DOHH2 (cell line): ENCODE measurements around the gene CPXM2.

ENCODE experiments used
- H3F3A ChIP-seq: fragments of 200-600 bp; sonication (generic), shearing (Covaris generic); 2 replicates; pipeline ENCODE4 v1.6.0; 2016; ENCODE audit warnings: antibody characterized with exemption, mild to moderate bottlenecking; ENCODE audit not compliant: control insufficient read depth, insufficient read depth
- H3K27ac ChIP-seq: fragments of 200-600 bp; sonication (generic); 2 replicates; pipeline ENCODE4 v1.5.1; 2014; ENCODE audit warnings: low read depth, mild to moderate bottlenecking, low read length, moderate library complexity
- H3K27me3 ChIP-seq: fragments of 200-600 bp; sonication (generic); 2 replicates; pipeline ENCODE4 v1.6.1; 2014; ENCODE audit warnings: mild to moderate bottlenecking, low read length, mixed read lengths; ENCODE audit not compliant: control insufficient read depth
- H3K36me3 ChIP-seq: fragments of 200-600 bp; sonication (generic); 2 replicates; pipeline ENCODE4 v1.6.1; 2014; ENCODE audit warnings: mild to moderate bottlenecking, low read length, moderate library complexity, mixed read lengths; ENCODE audit not compliant: control insufficient read depth
- H3K4me1 ChIP-seq: fragments of 200-600 bp; sonication (generic); 2 replicates; pipeline ENCODE4 v1.6.1; 2014; ENCODE audit warnings: mild to moderate bottlenecking, low read length, mixed read lengths; ENCODE audit not compliant: control insufficient read depth
- H3K4me2 ChIP-seq: fragments of 200-600 bp; sonication (generic); 2 replicates; pipeline ENCODE4 v1.6.0; 2014; ENCODE audit warnings: mild to moderate bottlenecking, low read length, moderate library complexity
- H3K4me3 ChIP-seq: fragments of 200-600 bp; sonication (generic); 2 replicates; pipeline ENCODE4 v1.5.1; 2014; ENCODE audit warnings: mild to moderate bottlenecking, low read length, mixed read lengths
- H3K79me2 ChIP-seq: fragments of 200-600 bp; sonication (generic); 2 replicates; pipeline ENCODE4 v1.6.1; 2014; ENCODE audit warnings: mild to moderate bottlenecking, low read length, mixed read lengths; ENCODE audit not compliant: control insufficient read depth
- H3K9me2 ChIP-seq: fragments of 200-600 bp; sonication (generic); replicated peaks from 2 replicates; pipeline ENCODE4 v1.6.1; 2014; ENCODE audit warnings: mild to moderate bottlenecking, low read length, mixed read lengths; ENCODE audit not compliant: control insufficient read depth
- H3K9me3 ChIP-seq: fragments of 200-600 bp; sonication (generic); 2 replicates; pipeline ENCODE4 v1.6.1; 2014; ENCODE audit warnings: antibody characterized with exemption, low read length, mixed read lengths; ENCODE audit not compliant: control insufficient read depth, insufficient read depth
- H4K20me1 ChIP-seq: fragments of 200-600 bp; sonication (generic); 2 replicates; pipeline ENCODE4 v1.6.0; 2014; ENCODE audit warnings: low read depth, mild to moderate bottlenecking, antibody characterized with exemption, low read length, moderate library complexity; ENCODE audit not compliant: control insufficient read depth, insufficient read depth
- EZH2phosphoT487 ChIP-seq: fragments of 200-600 bp; sonication (generic); IDR thresholded peaks from 2 replicates; pipeline ENCODE4 v1.6.1; 2017; ENCODE audit warnings: borderline replicate concordance, mild to moderate bottlenecking, antibody characterized with exemption, low read length, moderate library complexity, mixed read lengths
- TF ChIP-seq, protein P1 (sequence below): fragments of 200-600 bp; sonication (generic); IDR thresholded peaks from one replicate; pipeline ENCODE4 v1.5.1; 2014; ENCODE audit warnings: antibody characterized with exemption, mild to moderate bottlenecking, low read depth, low read length; ENCODE audit not compliant: poor library complexity, severe bottlenecking

The CPXM2 gene

DNA sequence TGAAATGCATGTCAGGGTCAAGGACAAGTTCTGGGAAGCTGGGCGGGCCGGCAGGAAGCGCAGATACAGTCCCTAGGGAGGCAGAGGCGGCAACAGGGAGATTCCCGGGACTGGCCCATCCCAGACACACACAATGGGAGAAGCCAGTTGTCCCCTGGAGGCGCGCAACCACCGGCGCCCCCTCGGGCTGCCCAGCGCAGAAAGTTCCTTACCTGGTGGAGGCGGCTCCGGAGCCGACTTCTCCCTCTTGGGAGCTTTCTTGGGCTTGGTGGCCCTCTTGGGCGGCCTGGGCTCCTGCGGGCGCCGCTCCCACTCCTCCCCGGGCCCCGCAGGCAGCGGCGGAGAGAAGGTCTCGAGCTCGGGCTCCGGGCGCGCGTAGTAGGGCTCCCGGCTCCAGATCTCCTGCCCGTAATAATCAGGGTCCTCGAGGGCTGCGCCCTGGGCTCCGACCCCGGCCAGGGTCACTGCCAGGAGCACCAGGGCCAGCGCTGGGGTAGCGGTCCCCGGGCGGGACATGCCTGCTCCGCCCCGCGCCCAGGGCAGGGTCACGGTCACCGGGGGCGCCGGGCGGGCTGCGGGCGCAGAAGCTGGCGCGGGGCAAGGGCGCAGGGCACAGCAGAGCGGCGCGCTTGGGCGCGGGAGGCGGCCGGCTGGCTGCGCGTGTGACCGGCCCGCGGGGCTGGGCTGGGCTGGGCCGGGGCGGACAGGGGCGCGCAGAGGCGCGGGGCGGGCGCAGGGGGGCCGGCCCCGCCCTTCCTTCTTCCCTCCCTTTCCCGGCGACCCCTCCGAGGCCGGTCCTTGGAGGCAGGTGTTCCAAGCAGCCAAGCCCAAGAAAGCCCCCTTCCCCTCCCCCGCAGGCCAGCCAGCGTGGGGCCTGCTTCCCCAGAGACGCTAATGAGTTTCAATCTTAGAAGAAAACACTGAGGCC lies at the start of gene CPXM2:
Gene CPXM2 (minus strand): TSS at position 664 of the 928 bp plus-strand sequence. CDS start 148 bp downstream, at position 516.
- Histone ChIP-seq H3K9me3 (no peaks in the 10 kb centered on the region), H3K36me3 (no peaks in the 10 kb centered on the region), H3K9me2 (no peaks in the 10 kb centered on the region), H4K20me1 (no peaks in the 10 kb centered on the region), H3K4me3 (no peak within 1 kb of the TSS), H3K27ac (no peak within 1 kb of the TSS), H3K79me2 (no peaks in the 10 kb centered on the region), H3K4me2 (no peak within 1 kb of the TSS), H3K4me1 (peaks cover 4% of the 10 kb centered on the region; the same call in 1 of the 2 replicates), H3K27me3 (no peaks in the 10 kb centered on the region; the same call in 1 of the 2 replicates), H3F3A (no peaks in the 10 kb centered on the region)
- no peak for TF ChIP-seq EZH2phosphoT487
- TF ChIP-seq, protein P1, sequence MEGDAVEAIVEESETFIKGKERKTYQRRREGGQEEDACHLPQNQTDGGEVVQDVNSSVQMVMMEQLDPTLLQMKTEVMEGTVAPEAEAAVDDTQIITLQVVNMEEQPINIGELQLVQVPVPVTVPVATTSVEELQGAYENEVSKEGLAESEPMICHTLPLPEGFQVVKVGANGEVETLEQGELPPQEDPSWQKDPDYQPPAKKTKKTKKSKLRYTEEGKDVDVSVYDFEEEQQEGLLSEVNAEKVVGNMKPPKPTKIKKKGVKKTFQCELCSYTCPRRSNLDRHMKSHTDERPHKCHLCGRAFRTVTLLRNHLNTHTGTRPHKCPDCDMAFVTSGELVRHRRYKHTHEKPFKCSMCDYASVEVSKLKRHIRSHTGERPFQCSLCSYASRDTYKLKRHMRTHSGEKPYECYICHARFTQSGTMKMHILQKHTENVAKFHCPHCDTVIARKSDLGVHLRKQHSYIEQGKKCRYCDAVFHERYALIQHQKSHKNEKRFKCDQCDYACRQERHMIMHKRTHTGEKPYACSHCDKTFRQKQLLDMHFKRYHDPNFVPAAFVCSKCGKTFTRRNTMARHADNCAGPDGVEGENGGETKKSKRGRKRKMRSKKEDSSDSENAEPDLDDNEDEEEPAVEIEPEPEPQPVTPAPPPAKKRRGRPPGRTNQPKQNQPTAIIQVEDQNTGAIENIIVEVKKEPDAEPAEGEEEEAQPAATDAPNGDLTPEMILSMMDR = no peak

DNA sequence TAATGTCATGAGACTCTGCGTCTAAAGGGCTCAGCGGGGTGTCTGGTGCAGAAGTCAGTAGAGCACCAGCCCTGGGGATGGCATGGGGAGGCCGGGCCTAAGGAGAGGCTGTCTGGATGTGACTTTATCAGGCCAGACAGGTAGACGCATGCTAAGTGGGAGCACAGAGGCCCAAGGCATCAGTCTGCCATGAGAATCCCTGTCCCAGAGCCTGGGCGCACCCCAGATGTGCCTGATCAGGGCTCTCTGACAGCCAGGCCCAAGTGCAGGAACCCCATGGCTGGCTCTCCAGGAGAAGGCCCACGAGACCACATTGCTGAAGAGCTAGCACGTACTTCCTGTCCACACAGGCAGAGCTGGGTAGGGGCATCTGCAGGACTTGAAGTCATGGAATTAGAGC lies 48.0 kb upstream of the CPXM2 start:
- Histone ChIP-seq H3K9me2 (no peaks in the 10 kb centered on the region), H3K36me3 (no peaks in the 10 kb centered on the region), H4K20me1 (no peaks in the 10 kb centered on the region), H3K79me2 (no peaks in the 10 kb centered on the region), H3K27ac (no peak overlapping the region), H3K4me1 (no peaks in the 10 kb centered on the region), H3F3A (no peaks in the 10 kb centered on the region), H3K9me3 (no peaks in the 10 kb centered on the region), H3K4me3 (no peak overlapping the region), H3K27me3 (no peaks in the 10 kb centered on the region; the same call in 1 of the 2 replicates), H3K4me2 (no peak overlapping the region)
- TF ChIP-seq, protein P1 = no peak
- no peak for TF ChIP-seq EZH2phosphoT487

DNA sequence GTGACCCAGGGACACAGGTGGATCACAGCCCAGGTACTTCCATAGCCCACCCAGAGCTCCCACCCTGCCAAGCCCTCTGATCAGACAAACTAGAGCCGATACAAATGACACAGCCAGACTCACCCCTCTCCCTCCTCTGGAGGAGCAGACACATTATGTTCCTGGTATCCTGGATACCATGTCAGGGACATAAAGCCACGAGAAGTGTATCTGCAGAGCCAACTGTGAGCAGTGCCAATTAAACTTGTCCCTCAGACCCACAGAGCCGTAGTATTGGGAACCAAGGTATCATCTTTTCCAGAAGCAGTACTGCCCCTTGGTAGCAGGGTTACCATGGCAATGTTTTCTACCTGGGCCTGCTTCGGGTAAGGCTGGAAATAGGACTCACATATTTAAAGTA lies 47.3 kb upstream of the CPXM2 start:
- H3K27me3 ChIP-seq = no peaks in the 10 kb centered on the region; the same call in 1 of the 2 replicates
- H3F3A ChIP-seq = no peaks in the 10 kb centered on the region
- H3K4me1 ChIP-seq = no peaks in the 10 kb centered on the region
- H3K4me2 ChIP-seq = no peak overlapping the region
- H4K20me1 ChIP-seq = no peaks in the 10 kb centered on the region
- H3K27ac ChIP-seq = no peak overlapping the region
- no peak overlapping the region for H3K4me3 ChIP-seq
- no peaks in the 10 kb centered on the region for H3K79me2 ChIP-seq
- no peak for TF ChIP-seq EZH2phosphoT487
- TF ChIP-seq, protein P1 = no peak
- H3K9me2 ChIP-seq = no peaks in the 10 kb centered on the region
- H3K9me3 ChIP-seq = no peaks in the 10 kb centered on the region
- no peaks in the 10 kb centered on the region for H3K36me3 ChIP-seq
